ENCODE measurements around the gene SLMAP.

DNA sequence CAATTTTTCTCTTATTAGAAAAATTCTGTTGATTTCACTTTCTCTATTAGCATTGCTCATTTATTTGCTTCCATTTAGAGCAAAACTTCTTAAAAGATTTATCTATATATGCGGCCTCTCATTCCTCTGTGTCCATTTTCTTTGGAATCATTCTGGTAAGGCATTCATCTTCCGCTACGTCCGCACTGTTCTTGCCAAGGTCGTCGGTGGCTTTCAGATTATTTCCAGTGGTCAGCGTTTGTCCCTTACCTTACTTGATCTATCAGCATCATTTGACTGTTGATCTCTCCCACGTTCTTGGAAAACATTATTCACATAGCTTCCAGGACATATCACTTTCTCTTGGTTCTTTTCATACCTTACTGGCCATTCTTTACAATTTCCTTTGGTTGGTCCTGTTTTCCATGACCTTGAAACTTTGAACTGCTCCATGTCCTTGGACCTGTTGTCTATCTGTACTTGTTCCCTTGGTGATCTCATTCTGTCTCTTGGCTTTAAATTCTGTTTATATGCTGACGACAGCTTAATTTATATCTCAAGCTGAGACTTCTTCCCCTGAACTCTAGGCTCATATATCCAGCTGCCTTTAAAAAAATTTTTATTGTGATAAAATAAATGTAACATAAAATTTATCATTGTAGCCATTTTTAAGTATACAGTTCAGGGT is 54.5 kb downstream of the SLMAP start:
- TF ChIP-seq, protein P1, sequence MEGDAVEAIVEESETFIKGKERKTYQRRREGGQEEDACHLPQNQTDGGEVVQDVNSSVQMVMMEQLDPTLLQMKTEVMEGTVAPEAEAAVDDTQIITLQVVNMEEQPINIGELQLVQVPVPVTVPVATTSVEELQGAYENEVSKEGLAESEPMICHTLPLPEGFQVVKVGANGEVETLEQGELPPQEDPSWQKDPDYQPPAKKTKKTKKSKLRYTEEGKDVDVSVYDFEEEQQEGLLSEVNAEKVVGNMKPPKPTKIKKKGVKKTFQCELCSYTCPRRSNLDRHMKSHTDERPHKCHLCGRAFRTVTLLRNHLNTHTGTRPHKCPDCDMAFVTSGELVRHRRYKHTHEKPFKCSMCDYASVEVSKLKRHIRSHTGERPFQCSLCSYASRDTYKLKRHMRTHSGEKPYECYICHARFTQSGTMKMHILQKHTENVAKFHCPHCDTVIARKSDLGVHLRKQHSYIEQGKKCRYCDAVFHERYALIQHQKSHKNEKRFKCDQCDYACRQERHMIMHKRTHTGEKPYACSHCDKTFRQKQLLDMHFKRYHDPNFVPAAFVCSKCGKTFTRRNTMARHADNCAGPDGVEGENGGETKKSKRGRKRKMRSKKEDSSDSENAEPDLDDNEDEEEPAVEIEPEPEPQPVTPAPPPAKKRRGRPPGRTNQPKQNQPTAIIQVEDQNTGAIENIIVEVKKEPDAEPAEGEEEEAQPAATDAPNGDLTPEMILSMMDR (IDR thresholded peaks at IDR 0.05; ENCODE audit: insufficient read depth, low read length, poor library complexity, severe bottlenecking): no peak
- TF ChIP-seq EZH2phosphoT487 (conservative IDR thresholded peaks at IDR 0.05; ENCODE audit: low read length): no peak
